GM10248 (cell line): ENCODE results near the gene MMS19.

Source experiments
- CTCF ChIA-PET: fragments of 300-600 bp; sonication (Branson Sonifier 250); formaldehyde crosslinking; extraction: SDS; loops from one replicate; lab custom pipeline; 2021; ENCODE audit warnings: antibody characterized with exemption; lab: Yijun Ruan, JAX
- POLR2A ChIA-PET: fragments of 350-650 bp; sonication (Branson Sonifier 250); formaldehyde crosslinking; extraction: SDS; loops from one replicate; lab custom pipeline; 2020; ENCODE audit warnings: antibody characterized with exemption; lab: Yijun Ruan, JAX
- DNase-seq: peaks from one replicate; pipeline ENCODE4 v3.0.0; 2012; ENCODE audit errors: extremely low spot score
- CTCF ChIP-seq: IDR thresholded peaks from 2 replicates; pipeline ENCODE4 v1.5.1; 2012; ENCODE audit warnings: mild to moderate bottlenecking, low read depth; ENCODE audit errors: extremely low read depth, missing control alignments, control extremely low read depth

MMS19 gene

GRCh38 chr10:97542169-97543024 lies 44.2 kb upstream of the MMS19 start:
- CTCF ChIA-PET: interaction anchor here (1.4 to 3.3 kb wide), 2 partner anchors 9 to 11 kb away, joined by 3 to 21 read pairs; no protein-coding TSS in a partner anchor
- POLR2A ChIA-PET: no interaction called here
- no peak for TF ChIP-seq CTCF
- no peak for DNase-seq

- ChIA-PET POLR2A (no interaction called here), CTCF (interaction anchor here (1.4 to 3.3 kb wide), 2 partner anchors 12 to 156 kb away, joined by 3 to 21 read pairs; no protein-coding TSS in a partner anchor)
- DNase-seq: no peak
- TF ChIP-seq CTCF: no peak
These were observed 42.7 kb upstream of the MMS19 start for GRCh38 chr10:97540669-97541500.

GRCh38 chr10:97539523-97540200 lies 41.4 kb upstream of the MMS19 start:
- ChIA-PET POLR2A (no interaction called here), CTCF (interaction anchor here (0.9 to 7.1 kb wide), 4 partner anchors 11 to 158 kb away, joined by 3 to 108 read pairs (median 3); no protein-coding TSS in a partner anchor)
- DNase-seq: no peak
- no peak for TF ChIP-seq CTCF

- POLR2A ChIA-PET: no interaction called here
- TF ChIP-seq CTCF: no peak
- DNase-seq: no peak
- CTCF ChIA-PET: interaction anchor here (0.9 to 7.1 kb wide), 3 partner anchors 9 to 33 kb away, joined by 3 to 108 read pairs (median 3); no protein-coding TSS in a partner anchor
These were observed 40.6 kb upstream of the MMS19 start for GRCh38 chr10:97538839-97539238.

DNA sequence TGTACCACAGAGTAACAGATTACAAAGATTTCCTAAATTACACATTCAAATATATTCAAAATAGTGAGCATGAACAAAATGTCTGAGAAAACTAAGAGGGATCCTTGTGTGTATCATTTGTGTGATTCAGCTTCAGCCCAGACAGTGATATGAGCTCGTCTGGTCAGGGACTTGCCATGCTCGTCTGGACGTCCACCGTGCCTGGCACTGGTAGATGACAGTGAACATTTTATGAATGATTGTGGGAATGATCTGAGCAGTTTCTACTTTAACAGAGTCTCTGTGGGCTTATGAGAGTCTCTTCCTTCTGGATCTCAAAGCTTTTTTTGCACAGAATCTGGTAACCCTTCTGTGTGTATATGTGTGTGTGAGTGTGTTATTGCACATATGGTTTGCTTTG lies 40.2 kb upstream of the MMS19 start:
- TF ChIP-seq CTCF: no peak
- CTCF ChIA-PET: interaction anchor here (0.9 to 7.1 kb wide), 3 partner anchors 9 to 33 kb away, joined by 3 to 108 read pairs (median 3); no protein-coding TSS in a partner anchor
- no peak for DNase-seq
- POLR2A ChIA-PET: no interaction called here
